HAP-1 (cell line): ENCODE data around the gene ATXN7L1.
"Not testable (repeated sequence)": the region's sequence is repeated elsewhere in the genome, so short reads cannot be mapped to it uniquely, and the experiment has no call there.

Experiments
- DNase-seq, 2 experiments: peaks; one replicate each; pipeline ENCODE4 v3.0.0-alpha.2; 2016 to 2020; ENCODE audit warnings: low spot score in 2 of 2
- H3K27me3 ChIP-seq: fragments of 250-450 bp; sonication (Bioruptor Pico); 2 replicates; pipeline ENCODE4 v1.5.1; 2020; ENCODE audit warnings: low read depth, mild to moderate bottlenecking, moderate library complexity
- H3K36me3 ChIP-seq: fragments of 250-450 bp; sonication (Bioruptor Pico); replicated peaks from 2 replicates; pipeline ENCODE4 v1.5.1; 2020; ENCODE audit warnings: mild to moderate bottlenecking
- H3K4me1 ChIP-seq: fragments of 250-450 bp; sonication (Bioruptor Pico); 2 replicates; pipeline ENCODE4 v1.5.1; 2020; ENCODE audit warnings: mild to moderate bottlenecking
- H3K4me3 ChIP-seq: fragments of 250-450 bp; sonication (Bioruptor Pico); 2 replicates; pipeline ENCODE4 v1.5.1; 2020; ENCODE audit warnings: mild to moderate bottlenecking, moderate library complexity
- H3K9me3 ChIP-seq: fragments of 250-450 bp; sonication (Bioruptor Pico); 2 replicates; pipeline ENCODE4 v1.5.1; 2020; ENCODE audit warnings: mild to moderate bottlenecking, moderate library complexity
- in situ Hi-C: fragments of 300-500 bp; cut with MboI; formaldehyde crosslinking; loops from 3 replicates; pipeline ENCODE4 v1.14.3; 2020; ENCODE audit warnings: low sequenced_read_pairs, inconsistent platforms, mixed read lengths

Gene ATXN7L1

GRCh38 chr7:105599551-105599950 lies 276.8 kb downstream of the ATXN7L1 start:
- Histone ChIP-seq H3K36me3 (no peaks in the 10 kb centered on the region; the same call in 1 of the 2 replicates), H3K9me3 (no peaks in the 10 kb centered on the region), H3K4me3 (no peak overlapping the region), H3K27me3 (no peaks in the 10 kb centered on the region), H3K4me1 (no peaks in the 10 kb centered on the region)
- in situ Hi-C loops, result no loop called here
- no peak for DNase-seq

- DNase-seq, in situ Hi-C loops, H3K9me3 ChIP-seq, H3K27me3 ChIP-seq, H3K4me1 ChIP-seq, H3K4me3 ChIP-seq, H3K36me3 ChIP-seq: not testable (repeated sequence)
These were observed 277.3 kb downstream of the ATXN7L1 start for GRCh38 chr7:105599080-105599479.

- H3K36me3 ChIP-seq, result no peaks in the 10 kb centered on the region; the same call in 1 of the 2 replicates
- no peaks in the 10 kb centered on the region for H3K4me1 ChIP-seq
- H3K4me3 ChIP-seq, result no peak overlapping the region
- DNase-seq, result no peak
- in situ Hi-C loops, result no loop called here
- H3K9me3 ChIP-seq, result no peaks in the 10 kb centered on the region
- H3K27me3 ChIP-seq, result no peaks in the 10 kb centered on the region
These were observed 279.5 kb downstream of the ATXN7L1 start for GRCh38 chr7:105596866-105597265.

GRCh38 chr7:105594034-105594433 lies 282.4 kb downstream of the ATXN7L1 start:
- no peaks in the 10 kb centered on the region for H3K4me1 ChIP-seq
- no peak for DNase-seq
- H3K9me3 ChIP-seq, result no peaks in the 10 kb centered on the region
- H3K27me3 ChIP-seq, result no peaks in the 10 kb centered on the region
- H3K36me3 ChIP-seq, result no peaks in the 10 kb centered on the region; the same call in 1 of the 2 replicates
- no peak overlapping the region for H3K4me3 ChIP-seq
- in situ Hi-C loops, result no loop called here

GRCh38 chr7:105591522-105591921 lies 284.9 kb downstream of the ATXN7L1 start:
- H3K4me3 ChIP-seq, result no peak overlapping the region
- no peaks in the 10 kb centered on the region for H3K4me1 ChIP-seq
- H3K9me3 ChIP-seq, result no peaks in the 10 kb centered on the region
- H3K36me3 ChIP-seq, result no peaks in the 10 kb centered on the region; the same call in 1 of the 2 replicates
- in situ Hi-C loops, result no loop called here
- no peak for DNase-seq
- H3K27me3 ChIP-seq, result no peaks in the 10 kb centered on the region

- Histone ChIP-seq H3K9me3 (no peaks in the 10 kb centered on the region), H3K4me1 (no peaks in the 10 kb centered on the region), H3K27me3 (no peaks in the 10 kb centered on the region), H3K4me3 (no peak overlapping the region), H3K36me3 (no peaks in the 10 kb centered on the region; the same call in 1 of the 2 replicates)
- in situ Hi-C loops, result no loop called here
- no peak for DNase-seq
These were observed 285.6 kb downstream of the ATXN7L1 start for GRCh38 chr7:105590793-105591192.

GRCh38 chr7:105589356-105590077 lies 286.9 kb downstream of the ATXN7L1 start:
- in situ Hi-C loops, result no loop called here
- H3K36me3 ChIP-seq, result no peaks in the 10 kb centered on the region
- no peaks in the 10 kb centered on the region for H3K9me3 ChIP-seq
- no peaks in the 10 kb centered on the region for H3K27me3 ChIP-seq
- DNase-seq, result peak; percentile 25 to 65
- no peaks in the 10 kb centered on the region; the same call in 1 of the 2 replicates for H3K4me1 ChIP-seq
- H3K4me3 ChIP-seq, result no peak overlapping the region

GRCh38 chr7:105587909-105588635 lies 288.3 kb downstream of the ATXN7L1 start:
- H3K4me1 ChIP-seq, result no peaks in the 10 kb centered on the region; the same call in 1 of the 2 replicates
- no peaks in the 10 kb centered on the region for H3K27me3 ChIP-seq
- H3K4me3 ChIP-seq, result no peak overlapping the region
- no peaks in the 10 kb centered on the region for H3K9me3 ChIP-seq
- in situ Hi-C loops, result no loop called here
- no peak for DNase-seq
- H3K36me3 ChIP-seq, result no peaks in the 10 kb centered on the region

GRCh38 chr7:105585850-105586500 lies 290.4 kb downstream of the ATXN7L1 start:
- in situ Hi-C loops, result no loop called here
- Histone ChIP-seq H3K4me1 (no peaks in the 10 kb centered on the region; the same call in 1 of the 2 replicates), H3K4me3 (no peak overlapping the region), H3K27me3 (no peaks in the 10 kb centered on the region), H3K9me3 (no peaks in the 10 kb centered on the region), H3K36me3 (no peaks in the 10 kb centered on the region)
- DNase-seq, result no peak

GRCh38 chr7:105584165-105584564 lies 292.2 kb downstream of the ATXN7L1 start:
- in situ Hi-C loops, result no loop called here
- no peak for DNase-seq
- Histone ChIP-seq H3K4me3 (no peak overlapping the region), H3K9me3 (no peaks in the 10 kb centered on the region), H3K4me1 (no peaks in the 10 kb centered on the region; the same call in 1 of the 2 replicates), H3K27me3 (no peaks in the 10 kb centered on the region), H3K36me3 (no peaks in the 10 kb centered on the region)

GRCh38 chr7:105583061-105583460 lies 293.3 kb downstream of the ATXN7L1 start:
- Histone ChIP-seq H3K4me1 (no peaks in the 10 kb centered on the region; the same call in 1 of the 2 replicates), H3K36me3 (no peaks in the 10 kb centered on the region), H3K4me3 (no peak overlapping the region), H3K27me3 (no peaks in the 10 kb centered on the region), H3K9me3 (no peaks in the 10 kb centered on the region)
- in situ Hi-C loops, result no loop called here
- no peak for DNase-seq

- DNase-seq, result no peak
- in situ Hi-C loops, result no loop called here
- no peaks in the 10 kb centered on the region for H3K9me3 ChIP-seq
- no peaks in the 10 kb centered on the region for H3K36me3 ChIP-seq
- no peak within 1 kb of the TSS for H3K4me3 ChIP-seq
- H3K4me1 ChIP-seq, result no peaks in the 10 kb centered on the region; the same call in 1 of the 2 replicates
- no peaks in the 10 kb centered on the region for H3K27me3 ChIP-seq
These were observed 295.2 kb downstream of the ATXN7L1 start, which contains the start of gene EFCAB10 for GRCh38 chr7:105581066-105581811. Gene EFCAB10, minus strand, starts transcription at chr7:105581493. Its CDS starts 30 bp downstream, at chr7:105581463.

GRCh38 chr7:105580022-105580740 lies 296.2 kb downstream of the ATXN7L1 start:
- DNase-seq, result no peak
- Histone ChIP-seq H3K36me3 (no peaks in the 10 kb centered on the region), H3K27me3 (no peaks in the 10 kb centered on the region), H3K4me1 (no peaks in the 10 kb centered on the region), H3K4me3 (no peak overlapping the region), H3K9me3 (no peaks in the 10 kb centered on the region)
- in situ Hi-C loops, result no loop called here
